ENCODE measurements around the gene SUGCT. TPM values are rescaled to one million over a fixed set of nuclear protein-coding genes. Genes with fewer than 3 reads are reported as not detected.

SUGCT gene
- total RNA-seq, 2 experiments from 2014 or later, result 0.95 to 1.2 TPM

DNA sequence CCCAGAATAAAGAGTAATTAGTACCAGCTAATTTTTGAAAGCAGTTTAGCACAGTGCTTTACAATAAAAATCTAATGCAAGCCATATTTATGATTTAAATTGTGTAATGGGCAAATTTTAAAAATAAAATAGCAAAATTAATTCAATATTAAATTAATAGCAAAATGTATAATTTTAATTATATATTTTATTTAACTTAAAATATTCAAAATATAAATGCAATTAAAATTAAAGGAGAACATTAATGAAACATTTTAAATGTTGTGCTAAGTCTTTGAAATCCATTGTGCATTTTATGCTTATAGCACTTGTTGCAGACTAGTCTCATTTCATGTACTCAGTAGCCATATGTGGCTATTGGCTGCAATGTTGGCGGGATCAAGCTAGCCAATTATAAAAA, 367.6 kb downstream of the SUGCT start:
- Mint-ChIP-seq H3K27me3 (no peaks in the 10 kb centered on the region), H3K9me3 (peaks cover 5% of the 10 kb centered on the region), H3K4me3 (no peak overlapping the region), H3K36me3 (ENCODE audit: low read depth) (no peaks in the 10 kb centered on the region), H3K27ac (no peak overlapping the region), H3K4me1 (ENCODE audit: low read depth) (no peaks in the 10 kb centered on the region)
- no peaks in the 10 kb centered on the region for H3K4me1 ChIP-seq (ENCODE audit: insufficient read depth, low read length)
- H3K9me3 ChIP-seq (ENCODE audit: control insufficient read depth in 1 of 2, insufficient read depth in 1 of 2, low read length in 2 of 2), result peaks cover 0 to 5% of the 10 kb centered on the region in 2 experiments
- TF ChIP-seq, protein P1, sequence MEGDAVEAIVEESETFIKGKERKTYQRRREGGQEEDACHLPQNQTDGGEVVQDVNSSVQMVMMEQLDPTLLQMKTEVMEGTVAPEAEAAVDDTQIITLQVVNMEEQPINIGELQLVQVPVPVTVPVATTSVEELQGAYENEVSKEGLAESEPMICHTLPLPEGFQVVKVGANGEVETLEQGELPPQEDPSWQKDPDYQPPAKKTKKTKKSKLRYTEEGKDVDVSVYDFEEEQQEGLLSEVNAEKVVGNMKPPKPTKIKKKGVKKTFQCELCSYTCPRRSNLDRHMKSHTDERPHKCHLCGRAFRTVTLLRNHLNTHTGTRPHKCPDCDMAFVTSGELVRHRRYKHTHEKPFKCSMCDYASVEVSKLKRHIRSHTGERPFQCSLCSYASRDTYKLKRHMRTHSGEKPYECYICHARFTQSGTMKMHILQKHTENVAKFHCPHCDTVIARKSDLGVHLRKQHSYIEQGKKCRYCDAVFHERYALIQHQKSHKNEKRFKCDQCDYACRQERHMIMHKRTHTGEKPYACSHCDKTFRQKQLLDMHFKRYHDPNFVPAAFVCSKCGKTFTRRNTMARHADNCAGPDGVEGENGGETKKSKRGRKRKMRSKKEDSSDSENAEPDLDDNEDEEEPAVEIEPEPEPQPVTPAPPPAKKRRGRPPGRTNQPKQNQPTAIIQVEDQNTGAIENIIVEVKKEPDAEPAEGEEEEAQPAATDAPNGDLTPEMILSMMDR (IDR thresholded peaks at IDR 0.05), result no peak
- ATAC-seq (ENCODE audit: poor library complexity), result no peak
- ChIA-PET CTCF (no interaction called here), POLR2A (no interaction called here)
- no peaks in the 10 kb centered on the region for H3K27me3 ChIP-seq (ENCODE audit: control insufficient read depth in 1 of 2, insufficient read depth in 2 of 2, low read length in 2 of 2)
- no peak overlapping the region for H3K27ac ChIP-seq (ENCODE audit: low read depth in 1 of 2, low read length in 2 of 2)
- intact Hi-C loops (cut with DNase I, micrococcal nuclease), result no loop called here
- no peak overlapping the region for H3K4me3 ChIP-seq (ENCODE audit: low read length)
- H3K36me3 ChIP-seq (ENCODE audit: insufficient read depth, low read length), result no peaks in the 10 kb centered on the region
- no peak for DNase-seq

GRCh38 chr7:40506158-40506557, 371.4 kb downstream of the SUGCT start:
- POLR2A ChIA-PET, result no interaction called here
- no peak overlapping the region for H3K4me3 ChIP-seq (ENCODE audit: low read length)
- Mint-ChIP-seq H3K9me3 (peaks cover 9% of the 10 kb centered on the region), H3K27me3 (no peaks in the 10 kb centered on the region), H3K4me3 (no peak overlapping the region), H3K36me3 (ENCODE audit: low read depth) (no peaks in the 10 kb centered on the region), H3K27ac (no peak overlapping the region), H3K4me1 (ENCODE audit: low read depth) (no peaks in the 10 kb centered on the region)
- no peak overlapping the region for H3K27ac ChIP-seq (ENCODE audit: low read depth in 1 of 2, low read length in 2 of 2)
- TF ChIP-seq, protein P1 (IDR thresholded peaks at IDR 0.05), result no peak
- peaks cover 0 to 7% of the 10 kb centered on the region in 2 experiments for H3K9me3 ChIP-seq (ENCODE audit: control insufficient read depth in 1 of 2, insufficient read depth in 1 of 2, low read length in 2 of 2)
- intact Hi-C loops (cut with DNase I, micrococcal nuclease), result no loop called here
- no peak for DNase-seq
- CTCF ChIA-PET, result no interaction called here
- H3K4me1 ChIP-seq (ENCODE audit: insufficient read depth, low read length), result no peaks in the 10 kb centered on the region
- ATAC-seq (ENCODE audit: poor library complexity), result no peak
- no peaks in the 10 kb centered on the region for H3K27me3 ChIP-seq (ENCODE audit: control insufficient read depth in 1 of 2, insufficient read depth in 2 of 2, low read length in 2 of 2)
- no peaks in the 10 kb centered on the region for H3K36me3 ChIP-seq (ENCODE audit: insufficient read depth, low read length)

DNA sequence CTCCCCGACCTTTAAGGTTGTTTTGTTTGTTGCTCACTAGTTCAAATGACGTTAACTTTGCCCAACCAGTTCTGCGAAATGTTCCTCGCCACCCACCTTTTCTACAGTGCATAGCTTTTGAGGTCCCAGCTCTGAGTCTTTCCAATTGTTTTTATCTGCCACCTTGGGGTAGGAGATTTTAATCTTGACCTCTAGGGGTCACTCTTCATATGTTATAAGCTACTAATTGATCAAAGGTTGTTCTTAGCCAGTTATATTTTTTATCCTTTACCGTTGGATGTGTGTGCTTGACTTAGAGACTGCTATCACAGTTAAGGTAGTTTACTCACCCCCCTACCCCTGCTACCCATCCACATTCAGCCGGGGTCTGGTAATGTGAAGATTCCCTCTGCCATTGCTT, 372.4 kb downstream of the SUGCT start:
- no peaks in the 10 kb centered on the region for H3K27me3 Mint-ChIP-seq
- Histone ChIP-seq H3K27ac (ENCODE audit: low read depth in 1 of 2, low read length in 2 of 2) (no peak overlapping the region), H3K9me3 (ENCODE audit: control insufficient read depth in 1 of 2, insufficient read depth in 1 of 2, low read length in 2 of 2) (peaks cover 0 to 7% of the 10 kb centered on the region in 2 experiments), H3K4me1 (ENCODE audit: insufficient read depth, low read length) (no peaks in the 10 kb centered on the region), H3K27me3 (ENCODE audit: control insufficient read depth in 1 of 2, insufficient read depth in 2 of 2, low read length in 2 of 2) (no peaks in the 10 kb centered on the region), H3K4me3 (ENCODE audit: low read length) (no peak overlapping the region), H3K36me3 (ENCODE audit: insufficient read depth, low read length) (no peaks in the 10 kb centered on the region)
- no peak for ATAC-seq (ENCODE audit: poor library complexity)
- intact Hi-C loops (cut with DNase I, micrococcal nuclease), result no loop called here
- no peak overlapping the region for H3K4me3 Mint-ChIP-seq
- H3K9me3 Mint-ChIP-seq, result peaks cover 9% of the 10 kb centered on the region
- H3K4me1 Mint-ChIP-seq (ENCODE audit: low read depth), result no peaks in the 10 kb centered on the region
- TF ChIP-seq, protein P1 (IDR thresholded peaks at IDR 0.05), result no peak
- ChIA-PET POLR2A (no interaction called here), CTCF (no interaction called here)
- no peak overlapping the region for H3K27ac Mint-ChIP-seq
- H3K36me3 Mint-ChIP-seq (ENCODE audit: low read depth), result no peaks in the 10 kb centered on the region
- no peak for DNase-seq
